ENCODE results near the gene SNCAIP.

GRCh38 chr5:122300374-122300773 is 11.7 kb upstream of the SNCAIP start:
- TF ChIP-seq POLR2AphosphoS5 (IDR thresholded peaks at IDR 0.05; ENCODE audit: low read depth, low read length) (no peak), POLR2A (IDR thresholded peaks at IDR 0.05; ENCODE audit: low read depth, low read length) (no peak), TAF1 (IDR thresholded peaks at IDR 0.05; ENCODE audit: borderline replicate concordance, low read depth, low read length) (no peak)

Measured in GM12892 (cell line).